ENCODE measurements around the gene SLC6A6.

Gene SLC6A6

DNA sequence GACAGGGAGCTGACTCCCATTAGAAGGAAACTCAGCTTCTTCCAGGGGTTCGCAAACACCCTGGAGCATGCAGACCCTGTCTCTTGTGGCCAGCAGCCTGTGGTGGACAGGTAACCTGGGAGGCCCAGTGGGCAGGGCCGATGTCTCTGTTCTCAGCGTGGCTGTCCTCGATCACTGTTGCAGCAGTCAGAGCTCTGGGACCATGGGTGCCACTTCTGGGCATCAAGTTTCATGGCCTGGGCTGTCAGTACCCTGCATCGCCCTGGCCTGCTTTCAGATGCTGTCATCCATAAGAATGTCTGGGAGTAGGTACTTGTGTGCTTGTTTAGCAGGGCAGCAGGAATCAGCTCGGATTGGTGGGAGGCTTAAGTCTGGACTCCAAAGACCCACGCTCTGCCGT lies 54.4 kb downstream of the SLC6A6 start:
- DNase-seq: no peak

DNA sequence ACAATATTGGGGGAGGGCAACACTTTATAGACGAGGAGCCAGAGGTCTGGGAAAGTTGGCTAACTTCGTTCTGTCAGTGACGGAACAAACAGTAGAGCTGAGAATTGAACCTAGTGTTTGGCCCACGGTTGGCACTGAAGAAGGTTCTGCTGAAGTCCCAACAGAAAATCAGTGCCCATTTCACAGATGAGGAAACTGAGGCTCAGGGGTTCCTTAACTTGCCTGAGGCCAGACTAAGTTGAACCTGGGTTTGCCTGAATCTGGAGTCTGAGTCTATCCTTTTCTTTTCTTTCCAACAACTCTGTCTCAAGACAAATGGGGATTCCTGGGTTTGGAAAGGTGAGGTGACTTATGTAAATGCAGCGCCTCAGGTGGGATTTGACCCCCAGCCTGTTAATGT lies 55.1 kb downstream of the SLC6A6 start:
- DNase-seq: no peak

DNA sequence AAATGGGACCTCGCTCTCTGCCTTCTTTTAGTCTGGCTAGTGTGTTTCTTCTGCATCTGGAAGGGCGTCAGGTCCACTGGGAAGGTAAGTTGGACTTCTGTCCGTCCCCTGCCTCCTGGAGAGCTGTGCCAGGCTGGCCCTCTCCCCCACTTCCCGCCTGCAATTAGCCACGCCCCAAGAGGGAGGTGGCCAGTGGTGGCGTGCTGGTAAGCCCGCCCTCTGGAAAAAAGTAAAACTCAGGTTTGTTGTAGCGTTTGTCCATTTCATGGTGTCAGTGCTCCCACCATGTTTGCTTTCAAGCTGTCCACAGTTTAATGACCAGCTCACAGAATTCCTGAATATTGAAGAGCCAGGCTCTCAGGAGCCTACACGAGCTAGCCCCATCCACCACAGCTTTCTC lies 55.6 kb downstream of the SLC6A6 start:
- no peak for DNase-seq

DNA sequence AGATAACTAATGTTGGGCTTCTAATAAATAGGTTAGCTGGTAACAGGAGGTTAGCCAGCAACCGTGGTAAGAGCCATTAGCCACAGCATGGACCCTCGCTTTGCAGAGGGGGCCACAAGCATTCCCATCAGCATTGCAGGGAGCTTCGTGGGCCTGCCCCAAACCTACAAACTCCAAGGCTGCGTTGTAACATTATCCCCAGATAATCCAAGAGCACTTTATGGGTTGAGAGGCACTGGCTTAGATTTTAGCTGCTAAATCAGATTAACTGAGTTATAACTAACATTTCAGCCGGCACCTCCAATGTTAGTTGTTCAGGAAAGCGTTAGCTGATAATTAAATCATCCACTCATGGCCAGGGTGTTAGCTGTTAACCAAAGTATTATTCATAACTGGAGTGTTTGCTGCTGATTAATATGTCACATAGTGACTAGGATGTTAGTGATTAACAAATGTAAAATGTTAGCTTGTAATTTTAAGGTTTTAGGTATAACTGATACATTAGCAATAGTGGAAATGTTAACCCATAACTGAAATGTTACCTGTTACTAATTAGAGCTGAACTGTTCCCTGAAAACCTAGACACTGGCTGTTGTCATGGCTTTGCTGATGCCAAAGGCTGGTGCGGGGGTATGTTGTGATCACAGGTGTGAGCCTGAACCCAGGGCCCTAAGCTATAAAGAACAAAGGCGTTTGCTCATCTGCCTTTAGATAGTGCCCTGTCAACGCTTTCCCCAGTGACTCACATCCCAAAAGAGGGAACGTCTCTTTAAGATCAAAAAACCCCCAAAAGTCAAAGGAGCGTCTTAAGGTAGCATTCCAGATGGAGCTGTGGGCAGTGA lies 56.2 kb downstream of the SLC6A6 start:
- DNase-seq: no peak

DNA sequence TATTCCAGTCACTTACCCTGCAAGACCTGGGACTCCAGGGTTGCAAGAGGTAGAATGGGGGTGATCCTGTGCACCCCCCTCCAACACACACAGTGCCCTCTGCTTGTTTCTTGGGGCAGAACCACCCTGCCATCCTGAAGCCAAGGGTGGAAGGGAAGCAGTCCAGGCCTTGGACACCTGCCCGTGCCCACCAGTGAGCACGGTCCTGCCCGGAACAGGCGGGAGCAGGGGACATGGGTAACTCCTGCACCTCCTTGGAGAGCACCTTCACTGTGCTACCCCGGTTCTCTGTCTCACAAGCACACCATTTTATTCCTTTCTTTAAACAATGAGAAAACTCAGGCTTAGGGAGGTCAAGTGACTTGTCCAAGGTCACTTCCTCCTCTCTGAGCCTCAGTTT lies 57.0 kb downstream of the SLC6A6 start:
- no peak for DNase-seq

DNA sequence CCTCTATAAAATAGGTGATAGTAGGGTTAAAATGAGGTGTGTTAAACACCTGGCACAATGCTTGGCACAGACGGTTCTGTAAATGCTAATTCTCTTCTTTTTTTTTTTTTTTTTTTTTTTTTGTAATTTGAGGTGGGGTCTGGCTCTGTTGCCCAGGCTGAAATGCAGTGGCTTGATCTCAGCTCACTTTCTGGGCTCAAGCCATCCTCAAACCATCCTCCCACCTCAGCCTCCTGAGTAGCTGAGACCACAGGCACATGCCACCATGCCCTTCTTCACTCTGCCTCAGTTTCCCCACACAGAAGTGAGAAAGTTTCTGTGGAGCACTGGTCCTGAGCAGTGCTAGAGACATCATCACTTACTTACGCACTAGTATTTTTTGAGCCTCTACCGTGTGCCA lies 57.4 kb downstream of the SLC6A6 start:
- DNase-seq: no peak

DNA sequence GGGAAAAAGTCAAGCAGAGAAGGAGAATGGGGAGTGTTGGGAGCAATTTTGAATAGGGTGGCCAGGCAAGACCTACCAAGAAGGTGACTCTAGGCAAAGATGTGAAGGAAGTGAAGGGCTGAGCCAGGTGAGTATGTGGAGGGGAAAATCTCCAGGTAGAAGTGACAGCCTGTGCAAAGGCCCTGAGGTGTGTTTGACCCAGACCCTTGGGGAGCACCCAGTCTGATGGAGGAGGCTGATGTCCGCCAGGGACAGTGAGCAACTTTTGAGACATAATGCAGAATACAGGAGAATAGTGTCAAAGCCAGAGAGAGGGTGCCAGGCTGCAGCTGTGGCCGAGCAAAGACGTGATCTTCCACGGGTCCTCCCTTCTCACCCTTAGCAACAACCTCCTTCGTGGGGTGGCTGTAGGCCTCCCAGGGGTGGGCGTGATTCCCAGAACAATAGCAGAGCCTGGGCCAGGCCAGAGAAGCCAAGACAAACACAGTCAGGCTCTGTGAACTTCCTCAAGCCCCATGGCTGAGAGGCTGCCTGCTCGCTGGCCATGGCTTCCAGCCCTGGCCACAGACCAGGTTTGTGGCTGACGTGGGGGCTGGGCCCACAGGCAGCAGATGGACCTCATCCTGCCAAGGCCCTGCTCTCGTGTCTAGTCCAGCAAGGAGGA lies 58.1 kb downstream of the SLC6A6 start:
- no peak for DNase-seq

DNA sequence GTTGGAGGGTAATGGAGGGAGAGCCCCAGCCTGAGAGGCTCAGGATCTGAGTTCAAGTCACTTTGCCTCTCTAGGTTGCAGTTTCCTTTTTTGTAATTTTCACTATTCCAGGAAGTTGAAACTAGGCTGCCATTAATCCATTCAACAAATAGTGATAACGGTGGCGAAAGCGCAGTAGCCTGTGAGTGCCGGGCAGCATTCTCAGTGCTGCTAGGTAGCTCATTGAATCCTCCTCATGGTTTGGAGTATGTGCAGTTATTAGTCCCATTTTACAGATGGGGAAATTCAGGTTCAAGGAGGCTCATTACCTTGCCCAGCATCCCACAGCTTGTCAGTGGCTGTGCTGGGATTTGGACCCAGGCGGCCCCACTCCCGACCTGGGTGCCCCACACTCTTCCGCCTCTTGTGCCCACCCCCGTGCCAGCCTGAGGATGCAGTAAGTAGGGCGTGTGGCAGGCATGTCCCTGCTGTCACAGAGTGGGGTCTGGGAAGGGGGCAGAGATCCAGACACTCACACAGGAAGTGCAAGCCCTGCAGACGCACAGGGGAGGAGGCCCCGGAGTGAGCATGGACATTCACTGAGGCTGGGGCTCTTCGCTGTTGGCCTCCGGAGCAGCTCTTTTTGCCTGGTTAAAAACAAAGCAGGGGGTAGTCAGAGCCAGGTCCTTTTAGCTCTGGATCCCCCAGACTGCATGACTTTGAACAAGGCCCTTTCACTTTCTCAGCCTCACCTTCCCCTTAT lies 58.8 kb downstream of the SLC6A6 start:
- DNase-seq: no peak

DNA sequence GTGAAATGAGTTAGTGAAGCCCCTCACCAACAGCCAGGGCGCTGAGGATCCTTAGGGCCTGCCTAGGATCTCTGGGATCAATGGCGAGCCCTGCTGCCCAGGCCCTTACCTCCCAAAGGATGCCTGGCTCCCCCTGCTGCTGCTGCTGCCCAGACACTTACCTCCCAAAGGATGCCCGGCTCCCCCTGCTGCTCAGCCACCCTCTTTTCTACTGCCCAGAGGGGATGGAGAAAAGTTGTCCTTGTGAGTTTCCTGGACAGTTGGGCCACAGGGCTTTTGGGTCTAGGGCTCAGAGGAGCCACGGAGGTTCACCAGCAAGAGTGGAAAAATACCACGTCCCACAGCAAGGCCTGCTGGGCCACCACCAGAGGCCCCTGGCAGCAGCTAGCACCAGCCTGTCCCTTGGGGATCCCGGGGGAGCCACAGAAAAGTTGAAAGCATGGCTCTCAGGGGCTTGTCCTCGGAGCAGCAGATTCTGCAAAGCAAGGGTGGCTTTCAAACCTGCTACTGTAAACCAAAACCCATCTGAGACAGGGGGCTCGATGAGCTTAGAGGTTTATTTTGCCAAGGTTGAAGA lies 59.4 kb downstream of the SLC6A6 start:
- DNase-seq: peak; percentile 48

DNA sequence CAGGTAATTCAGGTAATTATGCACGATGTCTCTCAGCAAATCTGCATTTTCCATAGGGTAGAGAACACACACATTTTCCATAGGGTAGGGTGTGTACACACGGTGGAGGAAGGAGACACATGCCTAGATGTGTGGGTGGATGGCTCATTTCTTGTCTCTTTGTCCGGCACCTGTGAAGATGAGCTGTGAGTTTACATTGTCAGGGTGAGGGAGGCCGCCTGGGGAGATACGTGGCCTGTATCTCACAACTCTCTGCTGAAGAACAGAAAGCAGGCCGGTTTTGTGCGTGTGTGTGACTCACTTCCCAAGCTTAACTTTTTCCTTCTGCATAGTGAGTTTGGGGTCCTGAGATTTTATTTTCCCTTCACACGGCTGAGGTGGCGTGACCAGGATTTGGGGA lies 60.3 kb downstream of the SLC6A6 start:
- DNase-seq: no peak

DNA sequence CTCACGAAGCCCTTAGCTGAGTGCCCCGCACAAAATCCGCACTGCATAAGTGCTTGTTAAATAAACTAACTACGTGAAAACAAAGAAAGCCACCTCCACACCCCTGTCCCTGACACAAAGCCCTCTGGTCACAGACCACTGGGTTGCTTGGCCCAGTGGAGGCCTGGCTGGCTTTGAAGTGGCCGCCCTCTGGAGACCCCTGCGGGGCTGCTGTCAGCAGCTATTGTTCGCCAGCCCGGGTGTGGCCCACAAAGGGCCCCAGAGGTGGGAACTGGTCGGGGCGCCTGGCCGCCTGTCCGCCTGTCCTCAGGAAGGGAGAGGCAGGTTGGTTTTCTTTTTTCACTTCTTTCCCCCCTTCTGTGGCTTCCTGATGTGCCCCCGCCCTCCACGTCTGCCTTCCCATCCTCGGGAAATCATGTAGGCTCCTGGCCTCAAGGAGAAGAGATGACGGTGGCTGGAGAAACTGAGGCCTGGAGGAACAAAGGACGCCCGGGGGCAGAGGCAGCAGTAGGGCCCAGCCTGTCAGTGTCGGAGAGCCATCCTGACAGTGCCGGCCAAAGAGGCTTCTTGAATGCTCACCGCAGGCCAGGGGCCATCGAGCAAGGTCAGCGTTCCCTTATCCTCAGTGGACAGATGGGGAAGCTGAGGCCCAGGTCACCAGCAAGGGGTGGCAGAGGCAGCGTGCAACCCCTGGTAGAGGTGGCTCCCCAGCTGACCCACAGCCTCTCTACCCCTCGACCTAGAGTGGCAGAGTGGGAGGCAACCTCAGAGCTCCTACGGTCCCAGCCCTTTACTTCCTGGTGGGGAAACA lies 61.1 kb downstream of the SLC6A6 start:
- no peak for DNase-seq

DNA sequence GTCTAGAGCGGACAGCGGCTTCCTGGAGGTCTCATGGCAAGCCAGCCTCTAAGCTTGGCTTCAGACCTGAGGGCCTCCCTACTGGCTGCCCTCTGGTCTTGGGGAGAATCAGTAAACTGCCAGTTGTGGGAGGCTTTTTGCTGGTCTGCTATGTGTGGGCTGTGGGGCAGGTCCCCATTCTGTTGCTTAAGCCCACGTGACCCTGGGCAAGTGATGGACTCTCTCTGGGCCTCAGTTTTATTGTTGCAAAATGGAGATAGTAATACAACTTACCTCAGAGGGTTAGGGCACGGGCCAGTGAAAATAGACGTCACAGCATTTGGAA lies 61.7 kb downstream of the SLC6A6 start:
- no peak for DNase-seq

DNA sequence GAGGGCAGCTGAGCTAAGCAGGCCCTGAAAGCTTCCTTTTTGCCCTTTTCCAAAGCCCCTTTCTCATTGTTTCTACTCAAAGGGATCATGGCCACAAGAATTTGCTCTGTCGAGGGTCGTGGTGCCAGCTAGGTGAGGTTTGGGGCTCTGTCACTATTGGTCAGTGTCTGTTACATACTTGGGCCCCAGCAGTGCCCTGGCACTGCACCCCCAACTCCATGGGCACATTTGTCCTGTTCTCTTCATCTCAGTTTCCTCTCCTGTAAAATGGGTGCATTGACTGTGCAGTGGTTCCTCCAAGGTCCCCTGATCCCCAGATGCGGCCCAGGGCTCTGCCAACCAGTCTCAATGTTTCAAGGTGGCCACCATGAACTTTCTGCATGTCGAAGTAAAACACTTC lies 62.1 kb downstream of the SLC6A6 start:
- DNase-seq: no peak

DNA sequence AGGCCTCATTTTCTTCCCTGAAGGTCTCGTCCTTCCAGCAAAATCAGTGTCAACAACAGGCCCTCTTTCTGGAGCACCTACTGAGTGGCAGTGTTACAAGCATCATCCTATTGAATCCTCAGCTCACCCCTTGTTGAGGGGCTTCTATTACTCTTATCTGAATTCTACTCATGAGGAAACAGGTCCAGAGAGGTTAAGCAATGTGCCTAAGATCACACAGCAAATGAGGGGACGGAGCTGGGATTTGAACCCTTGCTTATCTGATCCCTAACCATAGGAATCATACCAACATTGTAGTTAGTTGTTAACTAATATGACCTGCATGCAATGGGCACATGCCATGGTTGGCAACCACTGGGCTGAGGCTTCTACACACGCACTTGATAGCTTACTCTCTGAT lies 63.0 kb downstream of the SLC6A6 start:
- no peak for DNase-seq

DNA sequence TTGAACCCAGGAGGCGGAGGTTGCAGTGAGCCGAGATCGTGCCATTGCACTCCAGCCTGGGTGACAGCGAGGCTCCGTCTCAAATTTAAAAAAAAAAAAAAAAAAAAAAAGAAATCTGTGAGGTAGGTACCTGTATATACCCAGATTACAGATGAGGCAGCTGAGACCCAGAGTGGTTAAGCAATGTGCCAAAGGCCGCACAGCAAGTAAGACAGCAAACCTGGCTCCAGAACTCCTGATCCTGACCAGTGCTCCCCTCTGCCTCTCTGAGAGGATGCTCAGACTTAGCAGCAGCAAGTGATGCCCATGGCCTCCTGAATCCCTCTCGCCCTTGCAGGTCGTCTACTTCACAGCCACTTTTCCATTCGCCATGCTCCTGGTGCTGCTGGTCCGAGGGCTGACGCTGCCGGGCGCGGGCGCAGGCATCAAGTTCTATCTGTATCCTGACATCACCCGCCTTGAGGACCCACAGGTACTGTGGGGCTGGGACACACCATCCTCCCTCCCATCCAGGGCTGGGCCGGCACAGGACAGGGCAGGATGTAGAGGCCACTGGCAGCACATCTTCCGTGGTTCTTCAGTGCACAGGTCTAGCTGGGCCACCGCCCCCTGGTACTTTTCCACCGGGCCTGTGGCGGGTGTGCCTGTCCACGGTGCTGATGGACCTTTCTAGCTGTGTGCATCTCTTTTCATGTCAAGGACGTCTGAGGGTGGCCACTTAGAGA lies 63.9 kb downstream of the SLC6A6 start:
- DNase-seq: no peak

DNA sequence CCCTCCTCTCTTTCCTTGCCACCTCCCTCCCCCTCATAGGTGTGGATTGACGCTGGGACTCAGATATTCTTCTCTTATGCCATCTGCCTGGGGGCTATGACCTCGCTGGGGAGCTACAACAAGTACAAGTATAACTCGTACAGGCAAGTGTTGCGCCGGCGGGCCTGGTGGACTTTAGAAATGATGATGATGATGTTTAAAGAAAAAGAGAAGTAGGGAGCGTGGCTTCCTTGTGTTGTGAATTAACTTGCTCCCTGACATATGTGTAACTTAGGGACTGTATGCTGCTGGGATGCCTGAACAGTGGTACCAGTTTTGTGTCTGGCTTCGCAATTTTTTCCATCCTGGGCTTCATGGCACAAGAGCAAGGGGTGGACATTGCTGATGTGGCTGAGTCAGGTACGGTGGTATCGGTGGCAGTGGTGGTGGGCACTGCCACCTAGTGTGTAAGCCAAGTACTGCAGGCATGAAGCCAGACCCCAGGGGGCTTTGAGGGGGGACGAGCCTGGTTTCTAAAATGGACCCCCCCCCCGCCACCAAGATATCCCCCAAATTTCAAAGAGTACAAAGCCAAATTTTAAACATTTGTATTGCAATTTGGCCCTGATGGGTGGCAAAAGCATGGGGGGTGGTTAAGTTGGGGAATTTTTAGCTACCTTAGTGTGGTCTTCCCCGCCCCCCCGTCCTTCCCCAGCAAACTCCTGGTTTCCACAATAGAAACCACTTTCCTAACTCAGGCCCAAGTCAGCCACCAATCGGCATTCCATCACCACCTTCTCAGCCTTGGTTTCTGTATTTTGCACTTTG lies 65.6 kb downstream of the SLC6A6 start:
- peak; percentile 31 for DNase-seq

DNA sequence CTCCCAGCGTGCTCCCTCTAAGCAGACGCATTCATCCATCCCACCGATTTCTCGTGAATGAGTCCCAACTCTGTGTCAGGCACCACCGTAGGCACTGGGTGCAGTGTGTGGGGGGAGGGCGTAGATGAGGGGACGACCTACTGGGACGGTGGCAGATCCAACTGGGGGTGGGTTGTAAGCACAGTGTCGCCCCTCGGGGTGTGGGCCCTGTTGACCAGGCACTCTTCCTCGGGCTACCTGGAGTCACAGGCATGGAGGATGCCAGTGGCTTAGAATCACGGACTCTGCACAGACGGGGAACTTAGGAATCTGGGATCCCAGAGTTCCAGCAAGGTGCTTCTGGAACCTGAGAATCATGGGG lies 66.2 kb downstream of the SLC6A6 start:
- DNase-seq: no peak

DNA sequence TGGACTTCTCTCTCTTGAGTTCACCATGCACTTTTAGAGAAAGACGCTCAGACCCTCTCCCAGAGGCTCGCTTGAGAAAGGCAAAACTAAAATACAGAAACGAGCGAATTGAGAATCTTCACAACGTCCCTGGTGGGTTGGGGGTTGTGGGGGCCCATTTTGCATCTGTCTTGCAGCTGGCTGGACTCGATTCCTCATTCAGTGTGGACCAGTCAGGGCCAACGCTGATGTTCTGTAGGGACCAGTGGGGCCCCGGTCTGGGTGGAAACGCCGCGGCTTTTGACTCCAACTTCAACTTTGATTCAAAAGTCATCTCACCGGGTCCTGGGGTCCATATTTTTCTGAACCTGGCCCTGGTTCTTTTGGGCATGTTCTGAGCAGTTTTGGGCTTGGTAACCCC lies 68.1 kb downstream of the SLC6A6 start:
- no peak for DNase-seq

DNA sequence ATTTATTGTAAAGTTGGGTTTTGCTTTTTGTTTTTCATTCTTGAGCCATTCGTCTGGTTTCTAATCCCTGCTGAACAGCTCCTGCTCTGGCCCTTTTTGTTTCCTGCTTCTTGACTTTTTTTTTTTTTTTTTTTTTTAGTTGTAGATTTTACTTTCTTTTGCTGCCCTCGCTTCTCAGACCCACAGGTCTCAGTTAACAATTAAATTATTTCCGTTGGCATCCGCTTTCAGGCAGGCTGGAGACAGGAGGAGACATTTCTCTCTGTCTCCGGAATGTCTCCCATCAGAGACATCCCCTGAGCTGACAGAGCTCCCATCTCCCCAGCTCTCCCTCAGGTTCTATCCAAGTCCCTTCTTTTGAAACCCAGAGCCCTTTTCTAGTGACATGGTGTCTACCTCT lies 68.6 kb downstream of the SLC6A6 start:
- no peak for DNase-seq

DNA sequence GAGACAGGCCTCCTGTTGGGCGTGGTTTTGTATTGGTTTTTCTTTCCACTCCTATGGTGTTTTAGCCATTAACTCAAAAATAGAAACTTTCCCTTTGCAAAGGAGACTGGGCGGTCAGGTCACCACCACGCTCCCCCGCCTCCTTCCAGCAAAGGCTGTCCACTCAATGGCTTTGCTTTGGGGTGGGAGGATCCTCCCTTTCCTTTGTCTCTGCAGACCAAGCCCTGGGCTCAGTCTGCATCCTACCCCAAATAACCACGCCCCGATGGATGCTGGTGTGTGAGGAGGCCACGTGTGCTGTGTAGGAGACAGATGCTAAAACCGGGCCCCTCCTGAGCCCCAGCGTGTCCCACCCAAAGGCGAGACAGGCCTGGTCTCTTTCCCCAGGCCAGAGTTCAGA lies 69.3 kb downstream of the SLC6A6 start:
- no peak for DNase-seq
